PC-3 (cell line): ENCODE measurements around the gene USP12. TPM values are rescaled to one million over a fixed set of nuclear protein-coding genes. Genes with fewer than 3 reads are reported as not detected.
"Not testable (repeated sequence)": the region's sequence is repeated elsewhere in the genome, so short reads cannot be mapped to it uniquely, and the experiment has no call there.

Experiments
- ATAC-seq: fragments of 200-7000 bp; cut with Tn5 transposase; 2 replicates; pipeline ENCODE4 v1.9.1; 2020; ENCODE audit warnings: mild to moderate bottlenecking, moderate library complexity
- BruUV-seq: library from RNA; stranded (reverse); fragments of 400-500 nt; replicated peaks from 2 replicates; lab custom pipeline; 2021; lab: Mats Ljungman, UMichigan
- CTCF ChIA-PET: fragments of 300-600 bp; sonication (Branson Sonifier 250); formaldehyde crosslinking; loops from one replicate; lab custom pipeline; 2022; ENCODE audit warnings: antibody characterized with exemption; lab: Charles Lee
- POLR2A ChIA-PET: fragments of 300-600 bp; sonication (Branson Sonifier 250); formaldehyde crosslinking; loops from one replicate; lab custom pipeline; 2022; ENCODE audit warnings: antibody characterized with exemption; ENCODE audit not compliant: unreplicated experiment; lab: Charles Lee
- DNase-seq: peaks from one replicate; pipeline ENCODE4 v3.0.0-alpha.2; 2015
- H2AFZ ChIP-seq: fragments of 300-600 bp; sonication (generic); 2 replicates; pipeline ENCODE4 v1.6.0; 2016; ENCODE audit warnings: antibody characterized with exemption, low read length
- H3F3A ChIP-seq: fragments of 300-600 bp; sonication (generic); one replicate; pipeline ENCODE4 v1.6.0; 2017; ENCODE audit warnings: antibody characterized with exemption, low read length, control low read depth, mild to moderate bottlenecking; ENCODE audit not compliant: unreplicated experiment
- H3K27ac ChIP-seq: fragments of 300-600 bp; sonication (generic); 2 replicates; pipeline ENCODE4 v1.5.1; 2016; ENCODE audit warnings: mild to moderate bottlenecking, low read length
- H3K27me3 ChIP-seq: fragments of 300-600 bp; sonication (generic); 2 replicates; pipeline ENCODE4 v1.6.1; 2016; ENCODE audit warnings: low read length, mixed read lengths
- H3K36me3 ChIP-seq: fragments of 300-600 bp; sonication (generic); 2 replicates; pipeline ENCODE4 v1.6.1; 2016; ENCODE audit warnings: low read depth, mixed run types, low read length, mixed read lengths
- H3K4me1 ChIP-seq: fragments of 300-600 bp; sonication (generic); 2 replicates; pipeline ENCODE4 v1.5.1; 2016; ENCODE audit warnings: low read length; ENCODE audit not compliant: insufficient read depth
- H3K4me2 ChIP-seq: fragments of 300-600 bp; sonication (generic); 2 replicates; pipeline ENCODE4 v1.6.0; 2016; ENCODE audit warnings: low read length
- H3K4me3 ChIP-seq: fragments of 300-600 bp; sonication (generic); 2 replicates; pipeline ENCODE4 v1.5.1; 2016; ENCODE audit warnings: mild to moderate bottlenecking, low read length, mixed read lengths
- H3K79me2 ChIP-seq: fragments of 300-600 bp; sonication (generic); 2 replicates; pipeline ENCODE4 v1.6.1; 2017; ENCODE audit warnings: low read length, mixed read lengths
- H3K9ac ChIP-seq: fragments of 300-600 bp; sonication (generic); 2 replicates; pipeline ENCODE4 v1.6.0; 2016; ENCODE audit warnings: mild to moderate bottlenecking, low read length
- H3K9me2 ChIP-seq: fragments of 300-600 bp; sonication (generic); replicated peaks from 2 replicates; pipeline ENCODE4 v1.6.1; 2016; ENCODE audit warnings: mixed run types, low read length, mixed read lengths
- H3K9me3 ChIP-seq: fragments of 300-600 bp; sonication (generic); 2 replicates; pipeline ENCODE4 v1.6.1; 2016; ENCODE audit warnings: low read length, mixed read lengths
- H4K20me1 ChIP-seq: fragments of 300-600 bp; sonication (generic); 2 replicates; pipeline ENCODE4 v1.6.1; 2016; ENCODE audit warnings: low read length, mixed read lengths
- EZH2 ChIP-seq: fragments of 300-600 bp; sonication (generic); IDR thresholded peaks from one replicate; pipeline ENCODE4 v1.6.1; 2017; ENCODE audit warnings: antibody characterized with exemption, mild to moderate bottlenecking, low read length; ENCODE audit not compliant: unreplicated experiment
- EZH2phosphoT487 ChIP-seq: fragments of 300-600 bp; sonication (generic); IDR thresholded peaks from 2 replicates; pipeline ENCODE4 v1.6.1; 2018; ENCODE audit warnings: mild to moderate bottlenecking, antibody characterized with exemption, low read length, borderline replicate concordance
- intact Hi-C: fragments of 100-400 bp; cut with micrococcal nuclease; formaldehyde crosslinking; loops from 2 replicates; pipeline ENCODE4 v1.9.0; 2023
- total RNA-seq: library from RNA; depleted of rRNA; stranded (reverse); fragments of >200 nt; gene quantifications from 2 replicates; pipeline ENCODE4 v1.2.3, GENCODE V29; 2014
- TF ChIP-seq, protein P1 (sequence below): fragments of 300-600 bp; sonication (generic); conservative IDR thresholded peaks from 2 replicates; pipeline ENCODE4 v1.5.1; 2017; ENCODE audit warnings: antibody characterized with exemption, low read depth, mild to moderate bottlenecking, low read length

USP12 gene
- total RNA-seq, 1 experiment from 2014 or later, result 24.2 TPM

DNA sequence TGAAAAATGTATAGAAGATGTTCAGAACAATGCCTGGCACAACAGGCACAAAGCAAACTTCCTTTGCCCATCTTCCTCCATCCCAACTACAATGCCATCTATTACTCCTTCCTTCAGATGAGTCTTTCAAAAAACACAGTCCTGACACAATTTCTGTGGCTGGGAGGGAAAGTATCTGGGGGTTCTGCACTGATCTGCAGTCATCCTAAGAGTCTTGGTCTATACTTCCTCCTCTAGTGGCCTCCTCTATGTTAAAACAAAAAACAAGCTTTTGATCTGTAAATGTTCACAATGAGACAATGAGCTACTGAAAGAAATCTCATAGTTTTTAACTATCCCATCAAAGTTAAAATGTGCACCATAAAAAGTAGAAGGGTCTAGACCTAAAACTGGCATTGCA lies 44.8 kb downstream of the USP12 start:
- H3K4me1 ChIP-seq, result peaks cover 39% of the 10 kb centered on the region
- no peak for DNase-seq
- ChIA-PET CTCF (no interaction called here), POLR2A (no interaction called here)
- ATAC-seq, result no peak
- no peak overlapping the region for H3K4me3 ChIP-seq
- no peaks in the 10 kb centered on the region for H3K27me3 ChIP-seq
- intact Hi-C loops, result loop anchor here (5.0 kb wide), 1 partner anchor 40 kb away; no protein-coding TSS in a partner anchor
- H3F3A ChIP-seq, result peaks cover 18% of the 10 kb centered on the region
- peaks cover 24% of the 10 kb centered on the region; the same call in 1 of the 2 replicates for H4K20me1 ChIP-seq
- H3K79me2 ChIP-seq, result peaks cover 92% of the 10 kb centered on the region
- no peak overlapping the region for H3K27ac ChIP-seq
- peaks cover 32% of the 10 kb centered on the region for H3K36me3 ChIP-seq
- TF ChIP-seq EZH2phosphoT487 (no peak), EZH2 (no peak)
- TF ChIP-seq, protein P1, sequence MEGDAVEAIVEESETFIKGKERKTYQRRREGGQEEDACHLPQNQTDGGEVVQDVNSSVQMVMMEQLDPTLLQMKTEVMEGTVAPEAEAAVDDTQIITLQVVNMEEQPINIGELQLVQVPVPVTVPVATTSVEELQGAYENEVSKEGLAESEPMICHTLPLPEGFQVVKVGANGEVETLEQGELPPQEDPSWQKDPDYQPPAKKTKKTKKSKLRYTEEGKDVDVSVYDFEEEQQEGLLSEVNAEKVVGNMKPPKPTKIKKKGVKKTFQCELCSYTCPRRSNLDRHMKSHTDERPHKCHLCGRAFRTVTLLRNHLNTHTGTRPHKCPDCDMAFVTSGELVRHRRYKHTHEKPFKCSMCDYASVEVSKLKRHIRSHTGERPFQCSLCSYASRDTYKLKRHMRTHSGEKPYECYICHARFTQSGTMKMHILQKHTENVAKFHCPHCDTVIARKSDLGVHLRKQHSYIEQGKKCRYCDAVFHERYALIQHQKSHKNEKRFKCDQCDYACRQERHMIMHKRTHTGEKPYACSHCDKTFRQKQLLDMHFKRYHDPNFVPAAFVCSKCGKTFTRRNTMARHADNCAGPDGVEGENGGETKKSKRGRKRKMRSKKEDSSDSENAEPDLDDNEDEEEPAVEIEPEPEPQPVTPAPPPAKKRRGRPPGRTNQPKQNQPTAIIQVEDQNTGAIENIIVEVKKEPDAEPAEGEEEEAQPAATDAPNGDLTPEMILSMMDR, result no peak
- H3K9ac ChIP-seq, result no peak overlapping the region
- BruUV-seq, result no TSS peak
- H2AFZ ChIP-seq, result no peak overlapping the region
- no peaks in the 10 kb centered on the region for H3K9me3 ChIP-seq
- no peak overlapping the region for H3K4me2 ChIP-seq
- no peaks in the 10 kb centered on the region for H3K9me2 ChIP-seq

DNA sequence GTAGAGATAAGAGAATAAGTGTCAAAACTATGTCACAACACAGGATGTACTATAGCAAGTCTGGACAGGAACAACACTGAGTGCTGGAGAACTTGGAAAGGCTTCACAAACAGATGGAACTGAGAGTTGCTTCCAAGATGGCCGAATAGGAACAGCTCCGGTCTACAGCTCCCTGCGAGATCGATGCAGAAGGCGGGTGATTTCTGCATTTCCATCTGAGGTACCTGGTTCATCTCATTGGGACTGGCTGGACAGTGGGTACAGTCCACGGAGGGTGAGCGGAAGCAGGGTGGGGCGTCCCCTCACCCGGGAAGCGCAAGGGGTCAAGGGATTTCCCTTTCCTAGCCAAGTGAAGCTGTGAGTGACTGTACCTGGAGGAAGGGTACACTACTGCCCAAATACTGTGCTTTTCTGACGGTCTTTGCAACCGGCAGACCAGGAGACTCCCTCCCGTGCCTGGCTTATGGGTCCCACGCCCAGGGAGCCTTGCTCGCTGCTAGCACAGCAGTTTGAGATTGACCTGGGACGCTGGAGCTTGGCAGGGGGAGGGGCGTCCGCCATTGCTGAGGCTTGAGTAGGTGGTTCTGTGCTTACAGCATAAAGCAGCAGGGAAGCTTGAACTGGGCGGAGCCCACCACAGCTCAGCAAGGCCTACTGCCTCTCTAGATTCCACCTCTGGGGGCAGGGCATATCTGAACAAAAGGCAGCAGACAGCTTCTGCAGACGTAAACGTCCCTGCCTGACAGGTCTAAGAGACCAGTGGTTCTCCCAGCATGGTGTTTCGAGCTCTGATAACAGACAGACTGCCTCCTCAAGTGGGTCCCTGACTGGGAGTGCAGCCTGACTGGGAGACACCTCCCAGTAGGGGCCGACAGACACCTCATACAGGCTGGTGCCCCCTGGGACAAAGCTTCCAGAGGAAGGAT lies 46.0 kb downstream of the USP12 start:
- no peak for DNase-seq
- Histone ChIP-seq H2AFZ (no peak overlapping the region), H3K9ac (no peak overlapping the region), H3K4me1 (peaks cover 27% of the 10 kb centered on the region), H3K4me3 (no peak overlapping the region), H3K9me2 (no peaks in the 10 kb centered on the region), H3K79me2 (peaks cover 93% of the 10 kb centered on the region), H3K9me3 (no peaks in the 10 kb centered on the region), H3K36me3 (peaks cover 30% of the 10 kb centered on the region), H3F3A (peaks cover 10% of the 10 kb centered on the region), H3K27me3 (no peaks in the 10 kb centered on the region), H3K27ac (no peak overlapping the region), H3K4me2 (no peak overlapping the region), H4K20me1 (peaks cover 24% of the 10 kb centered on the region; the same call in 1 of the 2 replicates)
- TF ChIP-seq EZH2 (no peak), EZH2phosphoT487 (no peak)
- TF ChIP-seq, protein P1, result no peak
- BruUV-seq, result no TSS peak
- intact Hi-C loops, result loop anchor here (5.0 kb wide), 1 partner anchor 42 kb away; no protein-coding TSS in a partner anchor
- ATAC-seq, result no peak
- POLR2A ChIA-PET, result no interaction called here
- CTCF ChIA-PET, result no interaction called here

DNA sequence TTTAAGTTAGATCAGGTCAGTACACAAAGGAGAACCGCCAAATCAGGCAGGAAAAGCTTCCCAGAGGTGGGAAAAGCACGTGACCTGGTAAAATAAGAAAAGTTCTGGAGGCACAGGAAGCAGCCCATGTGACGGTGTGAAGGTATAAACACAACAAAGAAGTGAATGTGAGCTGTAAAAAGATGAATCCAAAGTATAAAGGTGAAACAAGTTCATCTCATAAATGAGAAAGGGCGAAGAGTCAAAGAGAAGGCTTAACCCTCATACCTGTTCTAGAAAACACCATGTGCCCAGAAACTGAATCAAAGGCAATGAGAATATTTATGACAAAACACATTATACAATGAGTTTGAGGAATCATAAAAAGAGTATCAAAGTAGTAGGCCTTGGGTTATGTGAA lies 47.0 kb downstream of the USP12 start:
- ATAC-seq, result no peak
- peaks cover 24% of the 10 kb centered on the region; the same call in 1 of the 2 replicates for H4K20me1 ChIP-seq

DNA sequence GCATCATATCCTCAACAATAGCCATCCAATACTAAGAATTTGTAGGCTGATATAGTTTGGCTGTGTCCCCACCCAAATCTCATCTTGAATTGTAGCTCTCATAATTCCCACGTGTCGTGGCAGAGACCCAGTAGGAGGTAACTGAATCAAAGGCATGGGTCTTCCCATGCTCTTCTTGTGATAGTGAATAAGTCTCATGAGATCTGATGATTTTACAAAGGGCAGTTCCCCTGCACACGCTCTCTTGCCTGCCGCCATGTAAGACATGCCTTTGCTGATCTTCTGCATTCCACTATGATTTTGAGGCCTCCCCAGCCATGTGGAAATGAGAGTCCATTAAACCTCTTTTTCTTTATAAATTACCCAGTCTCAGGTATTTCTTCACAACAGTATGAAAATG lies 48.2 kb downstream of the USP12 start:
- H3K36me3 ChIP-seq, result peaks cover 20% of the 10 kb centered on the region
- H3F3A ChIP-seq, H3K9ac ChIP-seq, DNase-seq, H3K4me2 ChIP-seq, intact Hi-C loops, CTCF ChIA-PET, POLR2A ChIA-PET, ATAC-seq, H3K9me3 ChIP-seq, H3K4me1 ChIP-seq, H3K27me3 ChIP-seq, H3K9me2 ChIP-seq, H3K4me3 ChIP-seq, H2AFZ ChIP-seq, BruUV-seq, H3K27ac ChIP-seq: not testable (repeated sequence)
- peaks cover 93% of the 10 kb centered on the region for H3K79me2 ChIP-seq
- H4K20me1 ChIP-seq, result peaks cover 24% of the 10 kb centered on the region; the same call in 1 of the 2 replicates

More for the DNA sequence above, 47.0 kb downstream of the USP12 start:
- no peak overlapping the region for H3K9ac ChIP-seq
- H3K27ac ChIP-seq, result no peak overlapping the region
- ChIA-PET CTCF (no interaction called here), POLR2A (no interaction called here)
- peaks cover 18% of the 10 kb centered on the region for H3K4me1 ChIP-seq
- H3K4me3 ChIP-seq, result no peak overlapping the region
- no peaks in the 10 kb centered on the region for H3K9me2 ChIP-seq
- no peaks in the 10 kb centered on the region for H3K27me3 ChIP-seq
- no peak for DNase-seq
- BruUV-seq, result no TSS peak
- H3K9me3 ChIP-seq, result no peaks in the 10 kb centered on the region
- intact Hi-C loops, result no loop called here
- H3F3A ChIP-seq, result peaks cover 6% of the 10 kb centered on the region
- H2AFZ ChIP-seq, result no peak overlapping the region
- no peak overlapping the region for H3K4me2 ChIP-seq
- peaks cover 20% of the 10 kb centered on the region for H3K36me3 ChIP-seq
- no peak for TF ChIP-seq EZH2
- TF ChIP-seq, protein P1, result no peak
- TF ChIP-seq EZH2phosphoT487, result no peak
- H3K79me2 ChIP-seq, result peaks cover 93% of the 10 kb centered on the region
